Activated CD4-positive, alpha-beta T cell treated with anti-CD3 and anti-CD28 coated beads, Interleukin-2, amount 50 U/mL, for 1 hour (primary cell): ENCODE data around the gene ASMTL.

ENCODE experiments used
- DNase-seq: peaks from one replicate; pipeline ENCODE4 v3.0.0-alpha.2; 2020

The ASMTL gene

DNA sequence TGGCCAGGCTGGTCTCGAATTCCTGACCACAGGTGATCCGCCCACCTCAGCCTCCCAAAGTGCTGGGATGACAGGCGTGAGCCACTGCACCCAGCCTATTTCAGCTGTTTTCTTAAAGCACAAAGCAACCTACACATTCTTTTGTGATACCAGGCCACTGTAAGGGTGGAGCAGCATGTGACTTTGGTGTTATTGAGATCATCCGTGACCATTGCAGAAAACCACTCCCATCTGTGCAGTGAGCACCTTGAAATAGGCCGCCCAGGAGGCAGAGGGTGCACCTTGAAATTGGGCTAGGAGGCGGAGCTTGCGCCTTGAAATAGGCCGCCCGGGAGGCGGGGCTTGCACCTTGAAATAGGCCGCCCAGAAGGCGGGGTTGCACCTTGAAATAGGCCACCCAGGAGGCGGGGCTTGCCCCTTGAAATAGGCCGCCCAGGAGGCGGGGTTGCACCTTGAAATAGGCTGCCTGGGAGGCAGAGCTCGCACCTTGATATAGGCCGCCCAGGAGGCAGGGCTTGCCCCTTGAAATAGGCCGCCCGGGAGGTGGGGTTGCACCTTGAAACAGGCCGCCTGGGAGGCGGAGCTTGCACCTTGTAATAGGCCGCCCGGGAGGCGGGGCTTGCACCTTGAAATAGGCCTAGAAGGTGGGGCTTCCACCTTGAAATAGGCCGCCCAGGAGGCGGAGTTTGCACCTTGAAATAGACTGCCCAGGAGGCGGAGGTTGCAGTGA, 51.8 kb downstream of the ASMTL start:
- DNase-seq, result no peak

DNA sequence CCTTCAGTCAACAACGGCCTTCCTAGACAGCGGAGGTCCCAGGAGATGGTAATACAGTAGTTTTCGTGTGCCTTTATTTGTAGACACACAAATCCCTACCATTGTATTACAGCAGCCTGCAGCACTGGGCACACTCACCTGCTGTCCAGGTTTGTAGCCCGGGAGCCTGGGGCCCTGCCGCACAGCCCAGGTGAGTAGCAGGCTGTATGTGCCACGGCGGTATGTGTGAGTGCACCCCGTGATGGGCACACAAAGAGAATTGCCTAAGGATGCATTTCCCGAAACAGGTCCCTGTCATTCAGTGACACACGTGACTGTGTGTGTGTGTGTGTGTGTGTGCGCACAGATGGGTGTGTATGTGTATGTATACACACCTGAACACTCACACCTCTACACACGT, 52.7 kb downstream of the ASMTL start:
- DNase-seq, result no peak

DNA sequence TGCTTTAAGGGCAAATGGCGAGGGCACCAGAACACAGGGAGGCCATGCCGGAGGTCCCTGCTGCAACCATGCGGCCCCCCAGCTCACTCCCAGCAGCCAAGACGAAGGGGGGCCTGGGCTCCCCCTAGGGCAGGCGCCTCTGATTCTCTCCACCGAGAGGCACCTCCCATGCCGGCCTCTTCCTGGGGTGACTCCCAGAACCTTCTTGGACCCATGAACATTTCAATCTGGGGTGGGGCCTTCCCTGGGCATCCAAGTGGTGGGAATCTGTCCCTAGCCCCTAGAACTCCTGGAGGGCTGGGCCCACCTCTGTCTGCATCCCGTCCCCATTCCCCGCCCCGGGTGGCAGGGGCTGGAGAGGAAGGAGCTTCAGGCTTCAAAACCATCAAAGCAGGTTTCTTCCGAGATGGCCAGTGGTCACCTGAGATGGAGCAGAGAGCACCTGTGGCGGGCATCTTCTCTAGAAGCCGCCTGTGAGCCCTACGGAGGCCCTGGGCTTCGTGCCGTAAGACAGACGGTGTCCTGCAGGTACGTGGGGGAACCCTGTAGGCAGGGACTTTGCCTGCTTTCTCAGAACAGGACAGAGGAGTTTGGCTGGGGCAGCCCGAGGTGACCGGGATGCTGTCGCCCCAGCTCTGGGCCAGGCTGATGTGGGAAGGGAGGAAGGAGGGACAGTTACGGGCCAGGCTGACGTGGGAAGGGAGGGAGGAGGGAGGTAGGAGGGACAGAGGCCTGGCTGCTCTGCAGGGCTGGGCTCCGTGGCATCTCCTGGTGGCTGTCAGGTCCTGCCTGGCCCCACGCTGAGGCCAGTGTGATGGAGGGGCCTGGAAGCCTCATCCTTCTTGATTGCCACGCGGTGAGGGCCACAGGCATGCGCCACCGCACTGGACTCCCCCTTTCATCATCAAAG, 54.0 kb downstream of the ASMTL start:
- DNase-seq, result no peak

DNA sequence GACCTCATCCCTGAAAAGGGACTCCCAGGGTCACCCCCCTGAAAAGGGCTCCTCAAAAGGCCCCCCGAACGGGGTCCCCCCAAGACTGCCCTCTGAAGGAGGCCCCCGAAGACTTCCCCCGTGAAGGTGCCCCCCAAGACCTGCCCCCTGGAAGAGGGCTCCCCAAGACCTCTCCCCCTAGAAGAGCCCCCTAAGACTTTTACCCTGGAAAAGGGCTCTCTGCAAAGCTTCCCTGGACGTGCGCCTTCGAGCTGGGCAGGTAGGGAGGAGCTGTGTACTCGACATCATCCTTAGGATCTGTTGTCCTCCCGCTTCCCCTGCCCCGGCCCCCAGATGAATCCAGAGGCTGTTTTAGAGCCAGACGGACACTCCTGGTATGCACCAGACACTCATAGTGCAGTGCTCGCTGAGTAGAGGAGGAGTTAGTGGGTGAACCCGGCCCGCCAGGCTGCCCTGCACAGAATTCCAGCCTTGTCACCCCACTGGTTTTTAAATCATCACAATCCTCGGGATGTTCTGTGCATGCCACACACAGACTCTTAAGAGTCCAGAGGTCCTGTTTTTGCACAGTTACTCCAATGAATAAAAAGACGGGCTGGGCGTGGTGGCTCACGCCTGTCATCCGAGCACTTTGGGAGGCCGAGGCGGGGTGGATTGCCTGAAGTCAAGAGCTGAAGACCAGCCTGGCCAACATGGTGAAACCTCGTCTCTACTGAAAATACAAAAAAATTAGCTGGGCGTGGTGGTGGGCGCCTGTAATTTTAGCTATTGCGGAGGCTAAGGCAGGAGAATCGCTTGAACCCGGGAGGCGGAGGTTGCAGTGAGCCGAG, 55.1 kb downstream of the ASMTL start:
- no peak for DNase-seq

DNA sequence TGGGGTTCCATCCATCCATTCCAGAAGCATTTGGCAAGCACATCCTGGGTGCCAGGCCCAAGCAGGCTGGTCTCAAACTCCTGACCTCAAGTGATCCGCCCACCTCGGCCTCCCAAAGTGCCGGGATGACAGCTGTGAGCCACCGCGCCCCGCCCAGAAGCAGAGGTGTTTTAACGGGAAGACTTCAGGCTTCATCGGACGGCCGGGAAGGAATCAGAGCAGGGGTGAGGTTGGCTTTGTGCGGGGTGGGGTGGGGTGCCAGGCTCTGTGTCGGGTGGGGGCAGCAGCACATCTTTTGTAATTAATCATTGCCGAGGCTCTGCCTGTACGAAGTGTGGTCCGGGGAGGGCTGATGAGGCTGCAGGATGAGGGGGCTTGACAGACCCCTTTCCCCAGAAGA, 55.7 kb downstream of the ASMTL start:
- no peak for DNase-seq

DNA sequence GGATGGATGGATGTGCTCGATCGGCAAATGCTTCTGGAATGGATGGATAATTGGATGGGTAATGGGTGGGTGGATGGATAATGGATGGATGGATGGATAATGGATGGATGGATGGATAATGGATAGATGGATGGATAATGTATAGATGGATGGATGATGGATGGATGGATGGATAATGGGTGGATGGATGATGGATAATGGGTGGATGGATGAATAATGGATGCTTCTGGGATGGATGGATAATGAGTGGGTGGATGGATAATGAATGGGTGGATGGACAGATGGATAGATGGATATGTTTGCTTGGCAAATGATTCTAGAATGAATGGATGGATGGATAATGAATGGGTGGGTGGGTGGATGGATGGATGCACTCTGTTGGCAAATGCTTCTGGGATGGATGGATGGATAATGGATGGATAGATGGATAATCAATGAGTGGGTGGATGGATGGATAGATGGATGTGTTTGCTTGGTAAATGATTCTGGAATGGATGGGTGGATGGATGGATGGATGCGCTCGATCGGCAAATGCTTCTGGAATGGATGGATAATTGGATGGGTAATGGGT, 57.0 kb downstream of the ASMTL start:
- DNase-seq, result no peak

DNA sequence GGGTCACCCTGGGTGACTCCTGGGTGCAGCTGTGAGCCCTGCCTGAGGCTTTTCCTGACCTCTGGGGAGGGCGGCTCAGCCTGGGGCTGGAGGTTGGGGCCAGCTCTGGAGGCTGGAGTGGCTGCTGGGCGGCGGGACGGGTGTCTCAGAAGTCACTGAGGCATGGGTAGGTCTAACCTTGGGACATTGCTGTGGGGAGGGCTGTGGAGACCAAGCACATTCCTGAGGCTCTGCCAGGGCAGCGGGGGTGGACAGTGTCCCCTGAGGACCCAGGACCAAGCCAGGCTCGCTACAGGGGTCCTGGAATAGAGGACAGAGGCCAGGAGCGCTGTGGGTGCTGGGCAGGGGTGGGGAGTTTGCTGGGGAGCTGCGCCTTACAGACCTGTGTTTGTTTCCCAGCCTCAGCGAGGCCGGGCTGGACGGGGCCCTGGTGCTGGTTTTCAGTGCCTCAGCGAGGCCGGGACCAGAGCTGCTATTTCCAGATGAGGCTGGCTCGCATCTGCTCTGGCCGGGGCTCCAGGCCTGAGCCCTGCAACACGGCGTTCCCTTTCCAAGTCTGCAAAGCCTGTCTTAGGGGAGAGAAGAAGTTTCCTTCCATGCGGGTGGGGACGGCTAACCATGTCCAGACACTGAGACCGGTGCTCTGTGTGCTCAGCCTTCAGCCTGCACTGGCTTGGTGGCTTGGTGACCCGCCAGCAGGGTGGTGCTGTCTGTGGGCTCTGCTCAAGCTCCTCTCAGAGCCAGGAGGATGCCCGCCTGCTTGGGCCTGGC, 57.8 kb downstream of the ASMTL start:
- no peak for DNase-seq

DNA sequence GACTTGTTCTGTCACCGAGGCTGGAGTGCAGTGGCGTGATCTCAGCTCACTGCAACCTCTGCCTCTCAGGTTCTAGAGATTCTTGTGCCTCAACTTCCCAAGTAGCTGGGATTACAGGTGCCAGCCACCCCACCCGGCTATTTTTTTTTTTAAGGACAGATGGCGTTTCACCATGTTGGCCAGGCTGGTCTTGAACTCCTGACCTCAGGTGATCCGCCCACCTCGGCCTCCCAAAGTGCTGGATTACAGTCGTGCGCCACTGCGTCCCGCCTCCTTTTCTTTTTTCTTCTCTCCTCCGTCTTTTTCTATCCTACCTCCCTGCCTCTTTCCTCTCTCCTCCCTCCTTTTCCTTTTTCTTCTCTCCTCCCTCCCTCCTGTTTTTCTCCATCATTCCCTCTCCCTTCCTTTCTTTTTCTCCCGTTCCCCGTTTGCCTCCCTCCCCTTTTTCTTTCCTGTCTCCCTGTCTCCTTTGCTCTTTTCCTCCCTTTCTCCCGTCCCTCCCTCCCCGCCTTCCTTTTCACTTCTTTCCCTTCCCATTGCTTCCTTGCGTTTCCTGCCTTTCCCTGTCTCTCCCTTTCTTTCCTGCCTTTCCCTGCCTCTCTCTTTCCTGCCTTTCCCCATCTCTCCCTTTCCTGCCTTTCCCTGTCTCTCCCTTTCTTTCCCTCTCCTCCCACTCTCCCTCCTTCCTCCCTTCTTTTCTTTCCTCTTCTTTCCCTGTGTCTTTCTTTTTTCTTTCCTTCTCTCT, 58.7 kb downstream of the ASMTL start:
- DNase-seq, result no peak

DNA sequence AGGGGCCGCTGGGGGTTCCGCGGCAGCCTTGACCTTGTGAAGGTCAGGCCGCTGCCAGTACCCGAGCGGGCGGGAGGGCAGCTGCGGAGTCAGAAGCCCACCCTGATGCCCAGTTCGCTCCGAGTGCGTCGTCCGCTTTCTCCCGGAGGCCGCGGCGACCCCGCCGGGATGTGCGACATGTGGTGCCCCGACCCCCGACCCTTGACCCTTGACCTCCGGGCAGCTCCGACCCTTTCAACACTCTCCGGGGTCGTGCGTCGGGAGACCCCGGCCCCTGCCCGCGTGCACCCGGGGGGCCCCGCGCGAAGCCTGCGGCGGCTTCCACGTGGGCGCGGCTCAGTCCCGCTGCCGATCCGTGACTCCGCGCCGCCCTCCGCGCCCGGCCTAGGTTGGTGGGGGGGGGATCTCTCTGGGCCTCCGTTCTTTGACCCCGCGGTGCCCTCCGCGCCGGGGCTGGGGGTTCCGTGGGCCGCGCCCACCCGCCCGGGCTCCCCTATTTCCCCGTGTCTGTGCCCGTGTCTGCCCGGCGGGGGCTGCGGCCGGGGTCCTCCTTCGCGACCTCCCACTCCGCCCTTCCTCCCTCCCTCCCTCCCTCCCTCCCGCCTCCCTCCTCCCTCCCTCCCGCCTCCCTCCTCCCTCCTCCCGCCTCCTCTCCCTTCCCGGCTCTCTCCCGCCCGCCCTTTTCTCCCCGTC, 60.2 kb downstream of the ASMTL start:
- DNase-seq, result no peak

DNA sequence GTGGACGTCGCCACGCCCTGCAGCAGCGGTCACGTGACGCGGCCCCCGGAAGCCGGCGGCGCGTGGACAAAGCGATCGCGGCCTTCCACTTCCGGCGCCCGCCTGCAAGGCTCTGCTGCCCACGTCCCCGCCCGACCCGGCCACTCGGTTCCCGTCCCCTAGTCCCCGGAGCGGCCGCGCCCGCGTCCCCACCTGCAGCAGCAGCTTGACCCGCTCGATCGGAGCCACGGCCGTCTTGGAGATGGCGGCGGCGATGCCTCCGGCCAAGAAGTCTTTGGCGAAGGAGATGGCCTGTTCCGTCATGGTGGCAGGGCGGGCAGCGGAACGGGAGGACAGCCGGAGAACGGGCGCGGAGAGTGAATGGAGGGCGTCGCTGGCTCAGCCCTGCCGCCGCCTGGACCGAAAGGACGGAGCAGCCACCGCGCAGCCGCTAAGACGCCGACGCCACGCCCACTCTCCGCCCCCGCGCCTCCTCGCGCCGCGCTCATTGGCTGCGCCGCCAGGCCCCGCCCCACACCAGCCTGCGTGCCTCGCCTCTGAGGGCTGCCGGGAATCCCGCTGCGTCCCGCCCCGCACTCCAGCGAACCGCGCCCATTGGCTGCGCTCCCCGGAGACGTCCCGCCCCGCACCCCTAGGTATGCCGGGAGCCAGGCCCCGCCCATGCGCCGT, 60.9 kb downstream of the ASMTL start, which contains the start of gene SLC25A6:
Gene SLC25A6, minus strand, starts transcription at position 407 of the 669 bp plus-strand sequence. Its CDS starts 104 bp downstream, at position 303.
- peak; percentile 99 for DNase-seq

DNA sequence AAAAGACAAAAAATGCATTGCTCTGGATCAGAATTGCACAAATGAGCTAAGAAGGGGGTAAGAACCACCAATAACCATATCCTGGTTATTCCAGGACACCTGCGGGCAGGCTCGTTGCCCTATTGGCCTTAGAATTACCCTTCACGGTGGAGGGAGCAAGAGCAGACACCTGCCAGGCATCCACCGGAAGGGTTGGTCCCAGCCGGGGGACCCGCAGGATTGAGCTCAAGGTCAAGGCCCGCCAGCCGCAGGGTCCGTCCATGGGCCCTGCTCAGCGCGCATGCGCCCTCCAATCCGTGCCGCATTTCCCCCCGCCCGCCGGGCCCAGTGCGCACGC, 61.4 kb downstream of the ASMTL start:
- no peak for DNase-seq

DNA sequence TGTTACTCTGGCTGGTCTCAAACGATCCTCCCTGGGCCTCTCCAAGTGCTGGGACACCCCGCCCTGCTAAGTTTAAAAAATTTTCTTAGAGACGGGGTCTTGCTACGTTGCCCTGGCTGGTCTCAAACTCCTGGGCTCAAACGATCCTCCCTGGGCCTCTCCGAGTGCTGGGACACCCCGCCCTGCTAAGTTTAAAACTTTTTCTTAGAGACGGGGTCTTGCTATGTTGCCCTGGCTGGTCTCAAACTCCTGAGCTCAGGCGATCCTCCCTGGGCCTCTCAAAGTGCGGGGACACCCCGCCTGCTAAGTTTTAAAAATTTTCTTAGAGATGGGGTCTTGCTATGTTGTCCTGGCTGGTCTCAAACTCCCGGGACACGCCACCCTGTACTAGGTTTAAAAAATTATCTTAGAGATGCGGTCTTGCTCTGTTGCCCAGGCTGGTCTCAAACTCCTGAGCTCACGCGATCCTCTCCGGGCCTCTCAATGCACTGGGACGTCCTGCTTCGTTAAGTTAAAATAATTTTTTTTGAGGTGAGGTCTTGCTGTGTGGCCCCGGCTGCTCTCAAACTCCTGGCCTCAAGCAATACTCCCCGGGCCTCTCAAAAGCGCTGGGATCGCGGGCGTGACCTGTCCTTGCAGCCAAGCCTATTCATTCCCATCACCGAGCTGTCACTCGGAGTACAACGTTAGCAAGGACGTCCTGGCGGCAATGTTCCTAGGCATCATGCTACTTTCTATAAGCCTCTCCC, 61.9 kb downstream of the ASMTL start:
- DNase-seq, result no peak

DNA sequence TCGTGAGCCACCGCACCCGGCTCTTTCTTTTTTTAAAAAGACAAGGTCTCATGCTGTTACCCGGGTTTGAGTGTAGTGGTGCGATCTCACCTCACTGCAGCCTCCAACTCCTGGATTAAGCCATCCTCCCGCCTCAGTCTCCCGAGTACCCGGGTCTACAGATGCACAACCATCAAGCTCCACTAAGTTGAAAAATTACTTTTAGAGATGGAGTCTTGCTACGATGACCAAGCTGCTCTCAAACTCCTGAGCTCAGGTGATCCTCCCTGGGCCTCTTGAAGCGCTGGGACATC, 62.8 kb downstream of the ASMTL start:
- no peak for DNase-seq

DNA sequence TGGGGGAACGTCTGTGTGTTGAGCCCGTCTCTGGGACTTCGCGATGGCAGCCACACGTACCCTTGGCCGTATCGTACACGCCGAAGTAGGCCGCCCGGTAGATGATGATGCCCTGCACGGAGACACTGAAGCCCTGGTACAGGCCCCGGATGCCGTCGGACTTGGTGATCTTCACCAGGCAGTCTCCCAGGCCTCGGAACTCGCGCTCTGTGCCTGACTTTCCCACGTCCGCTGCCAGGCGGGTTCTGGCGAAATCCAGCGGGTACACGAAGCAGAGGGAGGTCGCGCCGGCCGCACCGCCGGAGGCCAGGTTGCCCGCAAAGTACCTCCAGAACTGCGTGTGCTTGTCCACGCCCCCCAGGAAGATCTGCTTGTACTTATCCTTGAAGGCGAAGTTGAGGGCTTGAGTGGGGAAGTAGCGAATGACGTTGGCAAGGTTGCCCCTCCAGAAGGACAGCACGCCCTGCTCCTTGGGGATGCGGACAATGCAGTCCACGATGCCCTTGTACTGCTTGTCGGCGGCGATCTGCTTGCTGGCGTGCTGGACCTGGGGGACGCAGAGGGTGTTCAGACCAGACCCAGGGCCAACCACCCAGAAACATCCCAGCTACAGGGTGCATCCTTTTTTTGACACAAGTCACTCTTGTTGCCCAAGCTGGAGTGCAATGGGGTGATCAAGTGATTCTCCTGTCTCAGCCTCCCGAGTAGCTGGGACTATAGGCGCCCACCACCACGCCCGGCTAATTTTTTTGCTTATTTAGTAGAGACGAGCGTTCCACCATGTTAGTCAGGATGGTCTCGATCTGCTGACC, 63.3 kb downstream of the ASMTL start:
- no peak for DNase-seq

DNA sequence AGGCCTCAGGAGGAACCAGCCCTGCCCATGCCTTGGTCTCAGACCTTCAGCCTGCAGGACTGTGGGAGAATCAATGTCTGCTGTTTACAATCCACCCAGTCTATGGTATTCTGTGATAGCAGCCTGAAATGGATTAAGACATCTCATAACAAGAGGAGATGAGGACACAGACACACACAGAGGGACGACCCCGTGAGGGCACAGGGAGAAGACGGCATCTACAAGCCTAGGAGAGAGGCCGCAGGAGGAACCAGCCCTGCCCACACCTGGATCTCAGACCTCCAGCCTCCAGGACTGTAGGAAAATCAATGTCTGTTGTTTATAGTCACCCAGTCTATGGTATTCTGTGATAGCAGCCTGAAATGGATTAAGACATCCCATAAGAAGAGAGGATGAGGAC, 64.1 kb downstream of the ASMTL start:
- DNase-seq, result no peak

DNA sequence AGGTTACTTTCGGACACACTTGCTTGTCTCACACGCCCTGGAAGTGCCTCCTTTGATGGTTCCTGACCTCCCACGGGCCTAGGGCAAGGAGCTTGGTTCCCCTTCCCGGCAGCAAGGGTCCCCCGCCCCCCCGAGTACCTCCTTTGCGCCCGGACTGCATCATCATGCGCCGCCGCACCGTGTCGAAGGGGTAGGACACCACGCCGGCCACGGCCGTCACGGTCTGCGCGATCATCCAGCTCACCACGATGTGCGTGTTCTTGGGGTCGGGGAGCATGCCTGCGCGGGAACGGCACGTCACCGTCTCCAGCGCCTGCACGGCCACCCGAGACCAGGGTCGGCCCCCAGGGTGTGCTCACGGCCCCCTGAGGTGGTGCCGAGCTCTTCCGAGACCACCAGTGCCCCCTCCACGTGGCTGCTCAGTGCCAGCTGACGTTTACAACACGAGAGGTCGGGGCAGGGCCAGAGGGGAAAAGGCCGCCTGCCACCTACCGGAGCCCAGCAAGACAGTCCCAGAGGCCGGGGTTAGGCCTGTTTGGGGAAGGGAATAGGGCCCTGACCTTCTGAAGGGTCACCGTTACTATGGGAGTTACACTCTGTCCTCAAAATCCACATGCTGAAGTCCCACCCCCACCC, 65.5 kb downstream of the ASMTL start:
- DNase-seq, result no peak

DNA sequence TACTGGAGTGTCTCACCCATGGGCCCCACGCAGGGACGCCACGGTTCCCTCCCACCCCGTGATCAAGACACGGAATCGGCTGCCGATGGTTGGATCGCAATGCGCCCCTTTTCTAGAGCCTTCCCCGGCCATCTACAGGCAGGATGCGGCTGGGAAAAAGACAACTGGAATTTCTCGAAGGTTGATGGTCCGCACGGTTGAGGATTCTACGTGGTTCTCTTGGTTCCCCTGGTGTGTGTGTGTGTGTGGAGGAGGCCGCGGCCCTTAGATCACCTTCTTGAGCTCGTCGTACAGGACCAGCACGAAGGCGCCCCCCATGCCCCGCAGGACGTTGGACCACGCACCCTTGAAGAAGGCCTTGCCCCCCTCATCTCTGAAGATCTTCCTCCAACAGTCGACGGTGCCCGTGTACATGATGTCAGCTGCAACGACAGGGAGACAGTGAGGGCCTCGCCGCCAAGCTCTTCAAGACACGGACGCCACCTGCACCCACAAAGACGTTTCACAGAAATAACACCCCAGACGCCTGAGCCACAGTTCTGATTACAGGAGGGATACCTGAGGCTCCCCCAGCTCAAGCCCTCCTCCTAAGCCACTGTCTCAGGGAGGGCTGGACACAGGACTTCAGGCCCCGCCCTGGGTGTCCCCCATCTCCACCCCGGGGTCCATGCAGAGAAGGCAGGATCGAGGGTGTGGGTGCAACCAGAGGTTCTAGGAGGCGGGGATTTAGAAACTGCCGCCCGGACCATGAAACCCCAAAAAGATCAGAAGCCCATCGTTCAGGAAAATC, 66.2 kb downstream of the ASMTL start:
- DNase-seq, result no peak
